Measurements from ENCODE around the gene ALDOC.

DNA sequence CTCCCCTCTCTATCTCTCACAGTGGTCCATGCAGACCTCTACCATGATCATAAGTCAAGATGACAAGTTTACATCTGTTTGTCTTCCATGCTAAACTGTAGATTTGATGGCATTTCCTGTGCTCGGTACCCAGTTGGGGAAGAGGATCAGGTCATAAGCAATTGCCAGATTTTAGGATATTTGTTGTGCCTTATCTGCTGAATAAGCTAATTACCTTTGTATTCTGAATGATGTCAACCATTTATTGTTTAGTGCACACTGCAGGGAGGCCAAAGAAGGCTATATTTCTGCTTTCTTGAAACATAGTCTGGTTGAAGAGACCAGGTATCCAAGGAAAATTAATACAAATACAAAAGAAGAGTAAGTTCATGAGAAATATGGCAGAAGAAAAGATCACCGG lies 5.8 kb upstream of the ALDOC start:
- TF ChIP-seq, protein P1, sequence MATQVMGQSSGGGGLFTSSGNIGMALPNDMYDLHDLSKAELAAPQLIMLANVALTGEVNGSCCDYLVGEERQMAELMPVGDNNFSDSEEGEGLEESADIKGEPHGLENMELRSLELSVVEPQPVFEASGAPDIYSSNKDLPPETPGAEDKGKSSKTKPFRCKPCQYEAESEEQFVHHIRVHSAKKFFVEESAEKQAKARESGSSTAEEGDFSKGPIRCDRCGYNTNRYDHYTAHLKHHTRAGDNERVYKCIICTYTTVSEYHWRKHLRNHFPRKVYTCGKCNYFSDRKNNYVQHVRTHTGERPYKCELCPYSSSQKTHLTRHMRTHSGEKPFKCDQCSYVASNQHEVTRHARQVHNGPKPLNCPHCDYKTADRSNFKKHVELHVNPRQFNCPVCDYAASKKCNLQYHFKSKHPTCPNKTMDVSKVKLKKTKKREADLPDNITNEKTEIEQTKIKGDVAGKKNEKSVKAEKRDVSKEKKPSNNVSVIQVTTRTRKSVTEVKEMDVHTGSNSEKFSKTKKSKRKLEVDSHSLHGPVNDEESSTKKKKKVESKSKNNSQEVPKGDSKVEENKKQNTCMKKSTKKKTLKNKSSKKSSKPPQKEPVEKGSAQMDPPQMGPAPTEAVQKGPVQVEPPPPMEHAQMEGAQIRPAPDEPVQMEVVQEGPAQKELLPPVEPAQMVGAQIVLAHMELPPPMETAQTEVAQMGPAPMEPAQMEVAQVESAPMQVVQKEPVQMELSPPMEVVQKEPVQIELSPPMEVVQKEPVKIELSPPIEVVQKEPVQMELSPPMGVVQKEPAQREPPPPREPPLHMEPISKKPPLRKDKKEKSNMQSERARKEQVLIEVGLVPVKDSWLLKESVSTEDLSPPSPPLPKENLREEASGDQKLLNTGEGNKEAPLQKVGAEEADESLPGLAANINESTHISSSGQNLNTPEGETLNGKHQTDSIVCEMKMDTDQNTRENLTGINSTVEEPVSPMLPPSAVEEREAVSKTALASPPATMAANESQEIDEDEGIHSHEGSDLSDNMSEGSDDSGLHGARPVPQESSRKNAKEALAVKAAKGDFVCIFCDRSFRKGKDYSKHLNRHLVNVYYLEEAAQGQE (IDR thresholded peaks at IDR 0.05; ENCODE audit: low read depth) = no peak
- TF ChIP-seq EP300 (IDR thresholded peaks at IDR 0.05; ENCODE audit: borderline replicate concordance) (no peak), TAF1 (IDR thresholded peaks at IDR 0.05; ENCODE audit: low read depth) (no peak)
